HG02885 (cell line): Measurements from ENCODE around the gene RHBDF2.

Experiments used
- ATAC-seq: cut with Tn5 transposase; IDR thresholded peaks from one replicate; pipeline ENCODE4 v1.9.1; 2021; ENCODE audit warnings: mild to moderate bottlenecking; ENCODE audit not compliant: unreplicated experiment, poor library complexity

RHBDF2 gene

GRCh38 chr17:76506408-76507345, 5.5 kb upstream of the RHBDF2 start:
- ATAC-seq: peak; percentile 68

- no peak for ATAC-seq
Observed at GRCh38 chr17:76504117-76504516, 2.9 kb upstream of the RHBDF2 start.

GRCh38 chr17:76502341-76503211, 1.4 kb upstream of the RHBDF2 start:
- no peak for ATAC-seq

GRCh38 chr17:76501827-76502307, 644 bp upstream of the RHBDF2 start:
- ATAC-seq: no peak

- ATAC-seq: no peak
Observed at GRCh38 chr17:76500747-76501017, 541 bp downstream of the RHBDF2 start.

GRCh38 chr17:76500074-76500746, 1.0 kb downstream of the RHBDF2 start:
- ATAC-seq: no peak

GRCh38 chr17:76499267-76499667, 2.0 kb downstream of the RHBDF2 start:
- ATAC-seq: no peak

GRCh38 chr17:76498876-76499251, 2.4 kb downstream of the RHBDF2 start:
- ATAC-seq: no peak

- ATAC-seq: no peak
Observed at GRCh38 chr17:76497979-76498875, 3.0 kb downstream of the RHBDF2 start.

GRCh38 chr17:76497699-76497978, 3.6 kb downstream of the RHBDF2 start:
- ATAC-seq: no peak

GRCh38 chr17:76496464-76496863, 4.8 kb downstream of the RHBDF2 start:
- no peak for ATAC-seq

- ATAC-seq: no peak
Observed at GRCh38 chr17:76495663-76496400, 5.4 kb downstream of the RHBDF2 start.

GRCh38 chr17:76493505-76494167, 7.6 kb downstream of the RHBDF2 start:
- ATAC-seq: peak; percentile 6

GRCh38 chr17:76492989-76493501, 8.2 kb downstream of the RHBDF2 start:
- peak; percentile 37 for ATAC-seq

GRCh38 chr17:76492123-76492988, 8.9 kb downstream of the RHBDF2 start:
- ATAC-seq: peak; percentile 38

GRCh38 chr17:76491271-76492122, 9.7 kb downstream of the RHBDF2 start:
- ATAC-seq: no peak
